NOMO-1 (cell line): ENCODE data around the gene MRFAP1L1.

ENCODE experiments used
- DNase-seq, 2 experiments: peaks; one replicate each; lab custom pipeline; 2025; ENCODE audit not compliant: unreplicated experiment in 2 of 2; lab: John Stamatoyannopoulos, UW

MRFAP1L1 gene

DNA sequence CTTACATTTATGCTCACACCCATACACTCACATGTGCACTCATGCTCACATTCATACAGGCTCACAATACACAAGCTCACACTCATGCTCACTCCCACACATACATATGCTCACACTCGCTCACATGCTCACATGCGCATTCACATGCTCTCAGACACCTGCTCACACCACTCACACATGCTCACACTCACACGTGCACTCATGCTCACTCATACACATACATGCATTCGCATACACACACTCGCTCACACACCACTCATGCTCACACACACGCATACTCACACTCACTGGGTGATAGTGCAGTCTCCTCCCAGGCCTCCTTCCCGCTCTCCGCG lies 44.4 kb downstream of the MRFAP1L1 start:
- no peak for DNase-seq

DNA sequence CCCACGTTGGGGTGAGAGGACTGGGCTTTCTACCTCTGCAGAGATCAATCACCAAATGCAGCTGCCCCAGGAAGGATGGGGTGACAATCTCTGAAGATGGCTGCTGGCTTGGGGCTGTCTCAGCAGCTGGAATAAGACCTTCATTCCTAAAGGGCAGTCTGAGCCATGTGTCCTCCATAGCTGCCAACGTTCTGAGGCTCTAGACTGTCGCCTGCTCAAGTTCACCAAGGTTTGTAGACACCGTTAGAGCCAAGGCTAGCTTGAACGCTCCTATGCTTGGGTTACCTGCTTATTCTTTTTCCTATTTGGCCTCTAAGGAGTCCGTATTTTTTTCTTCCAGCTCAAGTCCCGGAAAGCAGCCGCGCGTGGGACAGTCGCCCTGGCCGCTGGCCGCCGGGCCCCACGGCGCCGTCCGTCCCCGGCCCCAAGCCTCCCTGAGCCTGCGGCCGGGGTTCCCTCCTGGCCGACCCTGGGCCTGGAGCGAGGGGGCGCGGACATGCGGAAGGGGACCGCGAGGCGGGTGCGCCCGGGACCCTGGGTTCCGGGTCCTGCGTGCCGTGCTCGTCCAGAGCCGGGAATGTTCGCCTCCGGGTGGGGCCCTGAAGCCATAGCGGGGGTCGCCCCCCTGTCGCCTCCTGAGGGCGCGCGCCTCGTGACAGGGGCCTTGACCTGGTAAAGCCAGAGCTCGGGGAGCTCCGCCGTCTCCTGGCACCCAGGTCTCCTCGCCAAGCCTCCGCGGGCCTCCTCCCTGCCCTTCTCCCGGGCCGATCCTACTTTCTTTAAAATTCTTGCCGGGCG lies 45.9 kb downstream of the MRFAP1L1 start:
- DNase-seq = no peak

DNA sequence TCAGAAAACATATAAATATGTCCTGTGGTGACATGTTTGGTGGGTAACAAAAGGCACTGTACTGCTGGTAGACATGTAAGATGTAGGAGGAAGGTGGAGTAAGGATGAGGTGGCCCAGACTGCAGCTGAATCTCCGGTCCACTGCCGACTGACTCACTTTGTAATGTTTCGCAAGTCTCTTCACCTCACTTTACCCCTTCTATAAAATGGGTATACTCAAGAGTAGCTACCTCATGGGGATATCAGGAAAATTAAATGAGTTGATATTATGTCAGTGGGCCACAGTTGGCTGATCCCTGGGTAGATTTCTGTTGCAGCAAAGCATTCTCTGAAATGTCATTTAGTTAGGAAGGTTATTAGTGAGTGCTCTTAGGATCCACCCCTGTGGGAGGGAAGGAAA lies 47.1 kb downstream of the MRFAP1L1 start:
- DNase-seq = no peak

DNA sequence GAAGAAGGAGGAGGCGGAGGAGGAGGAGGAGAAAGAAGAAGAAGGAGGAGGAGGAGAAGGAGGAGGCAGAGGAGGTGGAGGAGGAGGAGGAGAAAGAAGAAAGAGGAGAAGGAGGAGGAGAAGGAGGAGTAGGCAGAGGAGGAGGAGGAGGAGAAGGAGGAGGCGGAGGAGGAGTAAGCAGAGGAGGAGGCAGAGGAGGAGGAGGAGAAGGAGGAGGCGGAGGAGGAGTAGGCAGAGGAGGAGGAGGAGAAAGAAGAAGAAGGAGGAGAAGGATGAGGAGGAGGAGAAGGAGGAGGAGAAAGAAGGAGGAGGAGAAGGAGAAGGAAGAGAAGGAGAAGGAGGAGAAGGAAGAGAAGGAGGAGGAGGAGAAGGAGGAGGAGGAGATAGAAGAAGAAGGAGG lies 49.2 kb downstream of the MRFAP1L1 start:
- DNase-seq = no peak

DNA sequence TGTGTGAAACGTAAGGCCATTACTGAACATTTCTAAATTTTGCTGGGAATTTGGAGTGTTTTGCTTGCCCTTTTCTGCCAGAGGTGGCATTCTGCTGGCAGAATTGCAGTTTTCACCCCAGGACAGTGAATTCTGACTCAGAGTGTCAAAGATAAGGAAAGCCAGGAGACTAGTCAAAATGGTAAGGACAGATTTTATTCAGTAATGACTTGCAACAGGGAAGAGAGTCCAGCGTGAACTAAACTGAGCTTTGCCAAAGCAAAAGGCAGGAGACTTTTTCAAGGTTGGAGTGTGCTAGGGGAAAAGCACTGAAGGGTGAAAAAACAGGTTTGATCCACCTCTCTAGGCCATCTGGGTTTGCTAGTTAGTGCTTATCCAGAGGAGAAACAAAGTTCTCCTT lies 49.8 kb downstream of the MRFAP1L1 start:
- DNase-seq = no peak

DNA sequence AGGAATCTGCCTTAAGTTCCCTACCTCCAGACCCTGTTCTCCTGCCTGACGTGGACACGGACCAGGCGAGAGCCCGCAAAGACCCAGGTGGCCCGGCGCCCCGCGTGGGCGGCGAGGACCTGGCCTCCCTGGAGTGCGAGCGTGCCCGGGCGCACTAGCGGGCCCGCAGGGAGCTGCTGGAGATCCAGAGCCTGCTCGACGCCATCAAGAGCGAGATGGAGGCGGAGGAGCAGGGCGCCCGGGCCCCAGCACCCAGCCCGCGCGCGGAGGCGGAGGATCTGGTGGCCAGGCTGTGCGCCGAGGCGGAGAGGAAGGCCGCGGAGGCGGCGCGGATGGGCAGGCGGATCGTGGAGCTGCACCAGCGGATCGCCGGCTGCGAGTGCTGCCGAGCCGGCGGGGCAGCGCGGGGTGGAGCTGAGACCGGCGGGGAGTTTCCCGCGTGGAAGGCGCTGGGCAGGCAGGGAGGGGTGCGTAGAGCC lies 51.0 kb downstream of the MRFAP1L1 start:
- no peak for DNase-seq

DNA sequence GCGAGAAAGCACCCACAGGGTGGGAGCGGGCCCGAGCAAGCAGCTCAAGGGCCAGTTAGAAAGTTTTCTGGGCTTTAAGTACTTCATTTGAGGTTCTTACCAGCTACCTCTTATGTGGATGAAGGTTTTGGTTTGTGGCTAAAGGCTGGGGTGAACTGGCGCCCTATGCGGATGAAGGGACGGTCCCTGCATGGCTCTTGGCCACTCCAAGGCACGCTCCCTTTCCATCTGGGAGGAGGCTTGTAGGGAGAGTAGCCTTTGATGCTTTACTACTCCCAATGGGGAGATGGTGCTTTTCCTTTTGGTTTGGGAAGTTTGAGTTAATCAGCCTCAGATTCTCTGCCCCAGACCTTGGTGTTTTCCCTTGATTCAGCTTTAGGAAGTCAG lies 51.5 kb downstream of the MRFAP1L1 start:
- no peak for DNase-seq
